SK-N-SH (cell line): ENCODE results near the gene ZSCAN12. TPM values are rescaled to one million over a fixed set of nuclear protein-coding genes. Genes with fewer than 3 reads are reported as not detected.

Experiments
- CTCF ChIA-PET: fragments of 300-600, 350-600 bp; formaldehyde crosslinking; extraction: SDS; loops from one replicate; lab custom pipeline; 2021; lab: Yijun Ruan, JAX
- POLR2A ChIA-PET: fragments of 350-600 bp; sonication (Branson Sonifier 250); formaldehyde crosslinking; extraction: SDS; loops from one replicate; lab custom pipeline; 2020; ENCODE audit warnings: antibody characterized with exemption, inconsistent platforms; lab: Yijun Ruan, JAX
- DNase-seq: peaks from one replicate; pipeline ENCODE4 v3.0.0; 2012
- H2AFZ ChIP-seq: fragments of 200-600 bp; sonication (generic); 2 replicates; pipeline ENCODE4 v1.8.1; 2016; ENCODE audit warnings: antibody characterized with exemption, mild to moderate bottlenecking, low read depth
- H3F3A ChIP-seq: fragments of 200-600 bp; sonication (generic); replicated peaks from 2 replicates; pipeline ENCODE3; 2016; ENCODE audit warnings: antibody characterized with exemption, mild to moderate bottlenecking; ENCODE audit not compliant: insufficient read depth
- H3K27ac ChIP-seq, 2 experiments: fragments of 200-500 bp in 1 of 2; fragments of 200-600 bp in 1 of 2; sonication (Bioruptor generic) in 1 of 2; sonication (generic), shearing (Covaris generic) in 1 of 2; 2 replicates each; pipeline versions ENCODE4 v1.5.1 to v1.6.1; 2014 to 2016; ENCODE audit warnings: low read depth in 2 of 2, inconsistent platforms in 1 of 2, low read length in 1 of 2, mild to moderate bottlenecking in 1 of 2, mixed read lengths in 1 of 2
- H3K27me3 ChIP-seq: fragments of 200-600 bp; sonication (generic), shearing (Covaris generic); 2 replicates; pipeline ENCODE4 v1.6.1; 2016; ENCODE audit warnings: mixed run types; ENCODE audit not compliant: insufficient read depth
- H3K36me3 ChIP-seq, 2 experiments: fragments of 200-500 bp in 1 of 2; fragments of 200-600 bp in 1 of 2; sonication (Bioruptor generic) in 1 of 2; sonication (generic) in 1 of 2; replicated peaks in 1 of 2; 2 replicates each; pipeline versions ENCODE3 to v1.5.1; 2014 to 2016; ENCODE audit warnings: low read length in 1 of 2, mild to moderate bottlenecking in 1 of 2; ENCODE audit not compliant: insufficient read depth in 2 of 2, control insufficient read depth in 1 of 2
- H3K4me1 ChIP-seq, 2 experiments: fragments of 200-500 bp in 1 of 2; fragments of 200-600 bp in 1 of 2; sonication (Bioruptor generic) in 1 of 2; sonication (generic), shearing (Covaris generic) in 1 of 2; 2 replicates each; pipeline versions ENCODE4 v1.5.1 to v1.6.1; 2014 to 2016; ENCODE audit warnings: low read depth in 1 of 2, low read length in 1 of 2, mixed run types in 1 of 2; ENCODE audit not compliant: insufficient read depth in 2 of 2, control insufficient read depth in 1 of 2
- H3K4me2 ChIP-seq: fragments of 200-600 bp; sonication (generic), shearing (Covaris generic); 2 replicates; pipeline ENCODE4 v1.6.1; 2017; ENCODE audit warnings: mixed run types
- H3K4me3 ChIP-seq, 2 experiments: fragments of 200-500 bp in 1 of 2; fragments of 200-600 bp in 1 of 2; sonication (Bioruptor generic) in 1 of 2; sonication (generic), shearing (Covaris generic) in 1 of 2; 2 replicates each; pipeline versions ENCODE4 v1.5.1 to v1.8.1; 2014 to 2016; ENCODE audit warnings: low read depth in 2 of 2, inconsistent platforms in 1 of 2, low read length in 1 of 2, mild to moderate bottlenecking in 1 of 2, mixed read lengths in 1 of 2, moderate library complexity in 1 of 2
- H3K79me2 ChIP-seq: fragments of 200-600 bp; sonication (generic); 2 replicates; pipeline ENCODE4 v1.8.1; 2017; ENCODE audit warnings: mild to moderate bottlenecking; ENCODE audit not compliant: insufficient read depth
- H3K9ac ChIP-seq: fragments of 200-600 bp; sonication (generic); 2 replicates; pipeline ENCODE4 v1.6.1; 2017; ENCODE audit warnings: mixed run types
- H3K9me2 ChIP-seq: fragments of 200-600 bp; sonication (generic); 2 replicates; pipeline ENCODE4 v1.6.1; 2017; ENCODE audit warnings: mixed run types
- H3K9me3 ChIP-seq: fragments of 200-600 bp; sonication (generic); 2 replicates; pipeline ENCODE4 v1.6.1; 2017; ENCODE audit warnings: mixed run types, mild to moderate bottlenecking, moderate library complexity
- H4K20me1 ChIP-seq: fragments of 200-600 bp; sonication (generic); 2 replicates; pipeline ENCODE4 v1.6.1; 2017; ENCODE audit warnings: mild to moderate bottlenecking, mixed run types; ENCODE audit not compliant: insufficient read depth
- CTCF ChIP-seq: fragments of 200-600 bp; sonication (generic); IDR thresholded peaks from 2 replicates; pipeline ENCODE4 v1.6.1; 2017; ENCODE audit warnings: antibody characterized with exemption, mild to moderate bottlenecking, moderate library complexity
- ELF1 ChIP-seq: IDR thresholded peaks from 2 replicates; pipeline ENCODE4 v1.4.0; 2012
- EP300 ChIP-seq, 2 experiments: IDR thresholded peaks; 2 replicates each; pipeline versions ENCODE4 v1.4.0 to v1.6.1; 2012; ENCODE audit warnings: borderline replicate concordance in 1 of 2, low read depth in 1 of 2, low read length in 1 of 2
- EZH2phosphoT487 ChIP-seq: fragments of 200-600 bp; sonication (generic); IDR thresholded peaks from 2 replicates; pipeline ENCODE4 v1.6.1; 2017; ENCODE audit warnings: low read depth, mixed run types, mild to moderate bottlenecking, antibody characterized with exemption, moderate library complexity, borderline replicate concordance
- FOSL2 ChIP-seq: IDR thresholded peaks from 2 replicates; pipeline ENCODE4 v1.4.0; 2012; ENCODE audit warnings: low read depth, mild to moderate bottlenecking, moderate library complexity, borderline replicate concordance
- GATA2 ChIP-seq: sonication (generic); formaldehyde crosslinking; IDR thresholded peaks from 2 replicates; pipeline ENCODE4 v1.5.0; 2020; ENCODE audit warnings: mild to moderate bottlenecking, missing genetic modification reagents
- IRF3 ChIP-seq: fragments of 150-350 bp; IDR thresholded peaks from 2 replicates; pipeline ENCODE4 v1.6.1; 2016; ENCODE audit warnings: mild to moderate bottlenecking, low read depth, low read length
- MXI1 ChIP-seq: IDR thresholded peaks from 2 replicates; pipeline ENCODE4 v1.6.1; 2012; ENCODE audit warnings: mild to moderate bottlenecking, low read depth, low read length, improper control_type of control experiment
- PBX3 ChIP-seq: IDR thresholded peaks from 2 replicates; pipeline ENCODE4; 2012
- RFX5 ChIP-seq: IDR thresholded peaks from 2 replicates; pipeline ENCODE4 v1.6.1; 2012; ENCODE audit warnings: mild to moderate bottlenecking, improper control_type of control experiment, low read length
- SMC3 ChIP-seq: IDR thresholded peaks from 2 replicates; pipeline ENCODE4 v1.6.1; 2012; ENCODE audit warnings: low read depth, low read length, improper control_type of control experiment
- TEAD4 ChIP-seq: IDR thresholded peaks from 2 replicates; pipeline ENCODE4 v1.4.0; 2012; ENCODE audit warnings: mild to moderate bottlenecking, borderline replicate concordance; ENCODE audit not compliant: insufficient read depth
- ZBTB33 ChIP-seq: IDR thresholded peaks from 2 replicates; pipeline ENCODE4 v1.4.0; 2012; ENCODE audit warnings: low read depth, borderline replicate concordance
- WGBS: methylation state at CpG from one replicate; pipeline ENCODE4 v1.1.6; 2017; ENCODE audit warnings: low lambda C conversion rate; 5-methylcytosine and 5-hydroxymethylcytosine counted together
- polyA plus RNA-seq, 3 experiments: library from polyadenylated mRNA; depleted of rRNA; stranded (reverse); fragments of >200 nt; gene quantifications; 2 replicates each; pipeline ENCODE4 v1.2.3, GENCODE V29; 2012
- TF ChIP-seq, protein P1 (sequence below): IDR thresholded peaks from 2 replicates; pipeline ENCODE4 v1.4.0; 2012; ENCODE audit warnings: low read depth, borderline replicate concordance

The ZSCAN12 gene
- polyA plus RNA-seq, 1 of the 3 experiments (the other 2 are of a cell fraction): 1.6 TPM

DNA sequence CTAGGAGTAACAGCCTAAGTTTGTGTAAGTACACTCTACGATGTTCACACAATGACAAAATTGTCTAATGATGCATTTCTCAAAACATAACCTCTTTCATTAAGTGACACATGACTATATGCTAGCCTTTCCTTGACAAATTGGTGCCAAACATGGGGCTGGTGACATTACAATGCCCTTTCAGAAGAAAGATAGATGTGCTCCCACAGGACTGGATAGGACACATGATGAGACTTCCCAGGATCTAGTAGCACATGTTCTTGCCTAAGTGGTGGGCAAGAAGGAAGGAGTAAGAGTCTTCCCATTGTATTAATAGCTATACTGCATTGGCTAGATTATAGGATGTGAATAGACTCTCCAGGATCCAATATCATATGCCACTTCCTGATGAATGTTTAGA is 28.3 kb downstream of the ZSCAN12 start (continued):
- TF ChIP-seq ELF1 (no peak), ZBTB33 (no peak), PBX3 (no peak)

DNA sequence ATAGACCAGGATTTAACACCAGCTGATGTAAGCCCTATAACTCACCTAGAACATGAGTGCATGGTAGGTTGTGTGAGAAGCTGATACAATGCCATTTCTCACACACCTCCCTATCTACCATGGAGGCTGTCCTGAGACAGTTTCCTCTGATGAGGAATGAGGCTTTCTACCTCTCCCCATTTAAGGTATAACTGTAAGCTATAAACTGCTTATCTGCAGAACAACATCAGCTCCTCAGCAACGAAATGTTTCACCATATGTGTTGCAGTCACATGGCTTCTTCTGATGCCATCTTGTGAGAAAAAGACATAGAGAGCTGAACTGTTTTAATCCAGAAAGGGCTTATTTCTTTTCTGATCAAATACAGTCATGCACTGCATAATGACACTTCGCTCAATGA is 29.1 kb downstream of the ZSCAN12 start:
- Histone ChIP-seq H3K9me3 (no peaks in the 10 kb centered on the region), H3K27ac (no peak overlapping the region), H3K9ac (no peak overlapping the region), H3K9me2 (no peaks in the 10 kb centered on the region), H3K36me3 (peaks cover 7 to 10% of the 10 kb centered on the region in 2 experiments), H3K4me3 (no peak overlapping the region), H2AFZ (no peak overlapping the region), H3K27me3 (no peaks in the 10 kb centered on the region), H3K4me1 (no peaks in the 10 kb centered on the region), H3K79me2 (no peaks in the 10 kb centered on the region), H3K4me2 (no peak overlapping the region), H3F3A (peaks cover 8% of the 10 kb centered on the region), H4K20me1 (no peaks in the 10 kb centered on the region)
- DNase-seq: no peak
- ChIA-PET CTCF (no interaction called here), POLR2A (no interaction called here)
- TF ChIP-seq GATA2 (CRISPR knock-in tag) (no peak), SMC3 (no peak), MXI1 (no peak), RFX5 (no peak), EZH2phosphoT487 (no peak), TEAD4 (no peak), CTCF (no peak), FOSL2 (no peak), IRF3 (no peak), EP300 (IDR thresholded peaks at IDR 0.05; ENCODE audit: borderline replicate concordance in 1 of 2, low read depth in 1 of 2, low read length in 1 of 2) (no peak)
- TF ChIP-seq, protein P1, sequence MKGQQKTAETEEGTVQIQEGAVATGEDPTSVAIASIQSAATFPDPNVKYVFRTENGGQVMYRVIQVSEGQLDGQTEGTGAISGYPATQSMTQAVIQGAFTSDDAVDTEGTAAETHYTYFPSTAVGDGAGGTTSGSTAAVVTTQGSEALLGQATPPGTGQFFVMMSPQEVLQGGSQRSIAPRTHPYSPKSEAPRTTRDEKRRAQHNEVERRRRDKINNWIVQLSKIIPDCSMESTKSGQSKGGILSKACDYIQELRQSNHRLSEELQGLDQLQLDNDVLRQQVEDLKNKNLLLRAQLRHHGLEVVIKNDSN: no peak
- WGBS: 58% methylated on average over 2 of the region's 2 CpGs
